ENCODE results near the gene CPA2.

Gene CPA2

GRCh38 chr7:130256704-130257103 is 10.0 kb upstream of the CPA2 start:
- DNase-seq: no peak

DNA sequence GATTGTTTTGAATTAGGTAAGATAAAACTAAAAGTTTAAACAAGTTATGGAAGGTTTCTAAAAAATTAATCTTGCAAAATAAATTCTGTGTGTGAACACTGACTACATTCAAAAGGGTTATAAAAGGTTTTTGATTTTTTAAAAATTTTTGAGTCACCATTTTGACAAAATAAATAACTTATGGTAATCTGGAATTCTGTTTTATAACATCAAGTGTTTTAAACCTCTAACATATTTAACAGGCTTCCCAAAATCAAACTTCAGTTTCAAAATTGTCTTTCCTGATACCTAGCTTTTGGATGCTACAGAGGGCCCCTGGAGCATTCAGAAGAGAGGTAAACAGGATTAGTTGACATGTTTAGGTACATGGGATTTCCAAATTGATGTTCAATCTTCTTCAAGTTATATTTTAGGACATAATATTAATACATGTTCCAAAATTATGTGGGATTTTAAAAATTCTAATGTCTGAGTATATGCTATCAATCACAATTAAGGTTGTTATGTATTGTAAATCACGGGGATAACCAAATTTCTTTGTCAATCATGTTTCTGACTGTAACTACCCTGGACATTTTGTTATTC is 8.1 kb upstream of the CPA2 start:
- no peak for DNase-seq

- DNase-seq: no peak
Measured at GRCh38 chr7:130262448-130262847, 4.2 kb upstream of the CPA2 start.

DNA sequence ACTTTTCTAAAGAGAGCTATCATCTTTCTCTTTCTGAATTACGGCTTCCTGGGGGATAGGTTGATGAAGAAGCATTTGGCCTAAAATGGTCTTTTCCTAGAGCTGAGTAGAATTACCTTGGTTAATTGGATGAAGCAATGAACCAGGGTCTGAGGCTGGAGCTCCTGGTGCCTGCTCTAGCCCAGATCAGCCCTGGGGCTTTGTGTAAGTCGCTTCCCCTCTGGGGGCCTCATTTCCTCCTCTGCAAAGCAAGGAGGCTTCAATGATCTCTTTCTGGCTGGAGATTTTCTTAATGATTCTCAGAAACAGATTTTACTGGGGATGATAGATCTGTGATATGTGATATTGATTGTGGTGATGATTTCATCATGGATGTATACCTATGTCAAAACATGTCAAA is 3.5 kb upstream of the CPA2 start:
- no peak for DNase-seq

DNA sequence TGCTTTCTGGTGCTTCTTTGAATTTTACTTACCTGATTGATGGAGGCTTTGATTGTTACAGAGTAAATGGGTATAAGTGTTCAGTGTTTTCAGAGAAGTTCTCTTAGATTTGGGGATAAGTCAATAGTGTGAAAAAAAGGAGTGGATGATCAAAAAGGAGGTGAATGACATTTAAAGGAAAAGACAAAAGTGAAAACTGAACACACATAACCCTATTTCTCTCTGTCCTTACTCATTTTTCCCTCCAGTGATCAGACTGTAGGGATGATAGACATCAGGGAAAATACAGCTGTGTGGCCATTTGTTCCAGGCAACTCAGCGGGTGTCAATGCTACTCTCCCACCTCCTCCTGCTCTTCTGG is 278 bp downstream of the CPA2 start:
- no peak for DNase-seq

- peak; percentile 22 for DNase-seq
Measured at GRCh38 chr7:130268463-130269317, 2.0 kb downstream of the CPA2 start.

- DNase-seq: no peak
Measured at GRCh38 chr7:130269318-130269694, 2.6 kb downstream of the CPA2 start.

DNA sequence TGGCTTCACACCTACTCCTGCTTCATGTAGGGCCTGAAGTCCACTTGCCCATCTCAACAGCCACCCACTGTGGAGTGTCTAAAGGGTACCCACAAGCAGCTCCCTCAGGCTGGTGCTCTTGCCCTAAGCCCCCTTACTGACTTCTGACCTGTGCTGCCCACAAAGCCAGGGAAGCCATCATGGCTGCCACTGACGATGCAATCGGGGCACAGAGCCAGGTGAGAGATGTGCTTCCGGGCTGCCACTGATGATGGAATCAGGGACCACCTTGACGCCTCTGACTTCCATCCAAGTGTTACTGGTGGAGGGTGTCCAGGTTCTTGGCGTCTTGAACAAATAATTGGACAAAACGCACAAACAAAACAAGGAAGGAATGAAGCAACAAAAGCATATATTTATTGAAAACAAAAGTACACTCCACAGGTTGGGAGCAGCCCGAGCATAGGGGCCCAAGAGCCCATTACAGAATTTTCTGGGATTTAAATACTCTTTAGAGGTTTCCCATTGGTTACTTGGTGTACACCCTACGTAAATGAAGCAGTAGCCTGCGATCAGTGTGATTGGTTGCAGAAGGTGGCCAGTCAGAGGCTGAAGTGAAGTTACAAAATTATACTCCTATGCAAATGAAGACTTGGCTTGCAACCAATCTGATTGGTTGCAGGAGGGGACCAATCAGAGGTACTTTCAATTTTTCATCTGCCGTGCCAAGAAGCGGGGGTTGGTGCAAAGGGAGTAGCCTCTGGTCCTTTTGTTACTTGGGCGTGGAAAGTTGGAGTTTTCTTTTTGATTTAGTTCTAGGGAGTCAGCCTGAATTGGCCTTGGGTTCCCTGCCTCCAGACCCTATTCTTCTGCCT is 4.5 kb downstream of the CPA2 start:
- no peak for DNase-seq

GRCh38 chr7:130272381-130273080 is 5.9 kb downstream of the CPA2 start:
- DNase-seq: peak; percentile 81

DNA sequence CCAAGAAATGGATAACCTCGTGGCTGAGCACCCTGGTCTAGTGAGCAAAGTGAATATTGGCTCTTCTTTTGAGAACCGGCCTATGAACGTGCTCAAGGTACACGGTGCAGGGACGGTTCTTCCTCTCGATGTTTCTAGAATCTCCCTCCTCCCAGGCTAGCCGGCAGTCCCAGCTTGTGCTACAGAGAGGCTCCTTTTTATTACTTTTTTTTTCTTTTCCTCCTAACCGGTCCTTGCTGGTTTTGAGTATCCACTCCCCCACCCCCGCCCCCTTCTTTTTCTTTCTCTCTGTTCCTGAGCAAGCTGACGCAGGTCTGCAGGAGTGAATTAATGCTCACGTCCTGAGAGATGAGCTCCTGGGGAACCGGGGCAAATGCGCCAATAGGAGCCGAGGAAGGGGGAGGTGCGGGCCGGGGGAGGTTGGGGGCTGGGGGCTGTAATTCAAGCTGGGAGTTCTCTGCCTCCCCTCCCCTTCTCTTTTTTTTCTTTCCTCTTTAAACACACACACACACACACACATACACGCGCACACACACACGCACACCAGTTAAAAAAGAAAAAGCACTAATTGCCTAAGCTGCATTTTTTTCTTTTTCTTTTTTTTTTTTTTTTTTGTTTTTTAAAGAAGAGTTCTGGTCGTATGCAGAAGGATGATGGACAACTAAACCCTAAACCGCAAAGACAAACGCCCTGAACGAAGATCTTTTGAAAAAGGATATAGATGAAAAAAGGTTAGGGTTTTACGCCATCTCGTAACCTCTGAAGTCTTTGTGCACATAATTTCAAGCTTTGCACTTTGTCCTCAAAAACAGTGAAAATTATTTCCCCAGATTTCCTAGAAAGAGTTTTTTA is 6.6 kb downstream of the CPA2 start:
- peak; percentile 95 for DNase-seq

GRCh38 chr7:130273933-130274255 is 7.2 kb downstream of the CPA2 start:
- DNase-seq: peak; percentile 75

GRCh38 chr7:130274296-130274695 is 7.6 kb downstream of the CPA2 start:
- no peak for DNase-seq

GRCh38 chr7:130274983-130275591 is 8.4 kb downstream of the CPA2 start:
- DNase-seq: peak; percentile 36

GRCh38 chr7:130275826-130276297 is 9.2 kb downstream of the CPA2 start:
- no peak for DNase-seq

DNA sequence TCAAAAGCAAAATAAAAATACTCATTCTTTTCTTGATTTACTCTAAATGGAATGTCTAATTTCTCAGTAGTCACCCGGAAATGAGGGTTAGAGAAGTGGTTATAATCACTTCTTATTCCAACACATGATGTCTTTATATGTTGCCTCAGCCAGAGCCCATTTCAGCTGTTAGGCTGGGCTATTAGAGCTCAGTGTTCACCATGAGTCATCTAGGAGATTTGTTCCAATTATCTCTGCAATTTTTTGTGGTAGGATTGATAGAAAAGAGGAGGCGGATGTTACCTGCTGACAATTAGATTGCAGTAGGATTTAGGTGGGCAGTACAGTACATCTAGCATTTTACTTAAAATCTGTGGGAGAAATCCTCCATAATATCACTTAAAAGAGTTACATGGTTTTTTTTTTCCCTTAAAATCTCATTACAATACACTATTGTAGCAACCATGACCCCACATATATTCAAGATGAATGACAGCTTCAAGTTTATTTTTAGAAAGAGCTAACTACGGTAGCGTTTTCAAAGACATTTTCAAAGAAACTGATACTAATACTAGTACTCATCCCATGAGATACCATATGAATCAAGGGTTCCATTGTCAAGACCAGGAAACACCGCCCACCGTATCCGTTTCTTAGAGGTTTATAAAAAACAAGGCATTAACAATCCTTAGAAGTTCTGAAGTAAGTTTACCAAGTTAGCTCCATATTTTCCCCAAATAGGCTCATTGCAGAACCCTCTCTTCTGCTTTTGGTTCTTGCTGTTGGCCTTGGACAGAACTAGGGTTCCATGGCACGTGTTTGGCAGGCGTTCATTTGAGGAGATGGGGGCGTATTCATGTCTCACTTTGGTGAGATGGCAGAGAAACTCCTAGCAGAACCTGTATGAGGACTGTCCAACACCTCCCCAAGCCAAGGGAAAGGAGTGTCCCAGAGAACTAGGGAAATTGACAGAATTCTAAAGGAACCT is 10.4 kb downstream of the CPA2 start:
- no peak for DNase-seq

- DNase-seq: no peak
Measured at GRCh38 chr7:130277763-130278643, 11.3 kb downstream of the CPA2 start.

DNA sequence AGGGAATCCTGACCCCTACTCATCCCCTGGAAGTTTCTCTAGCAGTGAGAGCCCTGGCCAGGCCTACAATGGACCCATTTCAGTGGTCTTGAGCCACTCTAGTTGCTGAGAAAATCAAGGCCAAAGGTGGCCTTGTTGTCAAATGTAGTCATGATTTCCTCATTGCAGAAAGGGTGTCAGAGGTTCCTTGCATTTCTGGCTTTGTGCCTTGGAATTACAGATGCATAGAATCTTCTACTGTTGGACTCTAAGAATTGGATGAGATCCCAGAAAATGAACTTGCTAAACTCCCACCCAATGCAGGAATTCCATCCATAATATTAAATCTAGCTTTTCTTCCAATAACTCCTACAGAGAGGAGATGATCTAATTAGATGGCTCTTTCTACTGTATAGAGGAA is 12.2 kb downstream of the CPA2 start:
- DNase-seq: no peak

DNA sequence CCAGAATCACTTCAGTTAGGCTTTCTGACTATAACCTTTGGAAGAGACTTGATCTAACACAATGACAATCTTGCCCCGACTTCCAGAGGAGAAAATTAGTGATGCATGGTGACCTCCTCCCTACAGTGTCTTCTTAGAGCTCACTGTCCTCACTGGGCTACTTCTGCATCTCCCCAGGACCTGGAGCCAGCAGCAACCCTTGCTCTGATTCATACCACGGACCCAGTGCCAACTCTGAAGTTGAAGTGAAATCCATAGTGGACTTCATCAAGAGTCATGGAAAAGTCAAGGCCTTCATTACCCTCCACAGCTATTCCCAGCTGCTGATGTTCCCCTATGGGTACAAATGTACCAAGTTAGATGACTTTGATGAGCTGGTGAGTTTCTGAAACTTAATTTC is 12.6 kb downstream of the CPA2 start:
- DNase-seq: no peak

DNA sequence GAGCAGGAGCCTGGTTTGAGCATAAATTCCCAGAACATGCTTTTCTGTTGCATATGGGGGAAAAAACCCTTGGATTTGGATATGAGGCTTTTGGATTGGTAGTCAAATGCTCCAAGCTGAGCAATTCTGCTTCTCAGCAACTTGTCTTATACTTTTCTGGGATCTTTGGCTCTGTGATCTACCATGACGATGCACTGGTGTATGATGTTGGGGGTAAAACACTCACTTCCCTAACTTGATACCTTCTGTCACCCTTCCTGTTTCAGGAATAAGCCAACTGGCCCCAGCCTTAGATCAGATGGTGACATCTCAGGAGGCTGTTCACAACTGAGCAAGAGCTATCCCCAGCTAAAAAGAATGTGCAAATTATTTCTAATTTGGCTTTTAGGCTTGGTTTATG is 13.2 kb downstream of the CPA2 start:
- DNase-seq: no peak

DNA sequence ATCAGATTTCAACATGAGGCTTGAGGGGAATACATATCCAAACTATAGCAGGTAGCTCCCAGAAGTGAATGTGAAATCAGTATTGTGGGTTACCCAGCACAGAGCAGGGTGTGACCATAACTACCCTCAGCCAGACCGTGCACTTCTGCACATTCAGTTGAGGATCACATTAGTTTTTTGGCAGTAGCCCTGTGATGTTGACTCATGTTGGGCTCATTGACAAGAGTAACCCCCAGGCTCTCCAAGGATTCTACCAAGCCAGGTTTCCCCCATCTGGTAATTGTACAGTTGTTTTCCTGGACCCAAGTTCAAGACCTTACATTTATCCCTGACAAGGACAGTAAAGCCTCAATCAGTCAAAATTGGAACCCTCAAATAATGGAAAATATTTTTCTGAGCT is 14.6 kb downstream of the CPA2 start:
- DNase-seq: no peak
